A673 (cell line): ENCODE data around the gene AKR1A1. TPM values are rescaled to one million over a fixed set of nuclear protein-coding genes. Genes with fewer than 3 reads are reported as not detected.

ENCODE experiments used
- BruUV-seq: library from RNA; stranded (reverse); fragments of 400-500 nt; replicated peaks from 2 replicates; lab custom pipeline; 2021; lab: Mats Ljungman, UMichigan
- CTCF ChIA-PET: fragments of 300-600 bp; sonication (Branson Sonifier 250); formaldehyde crosslinking; loops from one replicate; lab custom pipeline; 2022; ENCODE audit warnings: antibody characterized with exemption; lab: Charles Lee
- POLR2A ChIA-PET: fragments of 300-600 bp; sonication (Branson Sonifier 250); formaldehyde crosslinking; loops from one replicate; lab custom pipeline; 2022; ENCODE audit warnings: antibody characterized with exemption; ENCODE audit not compliant: low non-redundant PET; lab: Charles Lee
- DNase-seq: peaks from one replicate; pipeline ENCODE4 v3.0.0-alpha.2; 2015; ENCODE audit warnings: low spot score
- H3K27ac ChIP-seq: fragments of 200-600 bp; sonication (generic); 2 replicates; pipeline ENCODE4 v1.5.1; 2016; ENCODE audit warnings: mixed run types, low read depth, mild to moderate bottlenecking, mixed read lengths, antibody characterized with exemption, low read length; ENCODE audit not compliant: poor library complexity, severe bottlenecking
- H3K27me3 ChIP-seq: fragments of 200-600 bp; sonication (generic); replicated peaks from 2 replicates; pipeline ENCODE4 v1.6.1; 2017; ENCODE audit warnings: mixed run types, low read depth, mild to moderate bottlenecking, mixed read lengths, antibody characterized with exemption, low read length; ENCODE audit not compliant: insufficient read depth, poor library complexity
- H3K36me3 ChIP-seq: fragments of 200-600 bp; sonication (generic); 2 replicates; pipeline ENCODE4 v1.6.1; 2016; ENCODE audit warnings: mixed run types, mild to moderate bottlenecking, mixed read lengths, antibody characterized with exemption, low read length; ENCODE audit not compliant: insufficient read depth, poor library complexity, severe bottlenecking
- H3K4me1 ChIP-seq: fragments of 200-600 bp; sonication (generic); 2 replicates; pipeline ENCODE4 v1.6.1; 2017; ENCODE audit warnings: mixed run types, mild to moderate bottlenecking, mixed read lengths, antibody characterized with exemption, low read length; ENCODE audit not compliant: insufficient read depth, poor library complexity, severe bottlenecking
- H3K4me3 ChIP-seq: fragments of 200-600 bp; sonication (generic); 2 replicates; pipeline ENCODE4 v1.5.1; 2016; ENCODE audit warnings: low read depth, mixed run types, mild to moderate bottlenecking, mixed read lengths, low read length; ENCODE audit not compliant: poor library complexity, severe bottlenecking
- H3K9me3 ChIP-seq: fragments of 200-600 bp; sonication (generic); 2 replicates; pipeline ENCODE4 v1.6.1; 2016; ENCODE audit warnings: mixed run types, low read depth, mild to moderate bottlenecking, mixed read lengths, antibody characterized with exemption, low read length; ENCODE audit not compliant: poor library complexity, severe bottlenecking
- EZH2 ChIP-seq: fragments of 200-600 bp; sonication (generic); IDR thresholded peaks from 2 replicates; pipeline ENCODE4 v1.6.1; 2017; ENCODE audit warnings: borderline replicate concordance, low read depth, mild to moderate bottlenecking, mixed read lengths, antibody characterized with exemption, low read length; ENCODE audit not compliant: poor library complexity, severe bottlenecking
- intact Hi-C: fragments of 100-400 bp; cut with micrococcal nuclease; formaldehyde crosslinking; loops from one replicate; pipeline ENCODE4 v1.10.0; 2022; ENCODE audit not compliant: unreplicated experiment
- total RNA-seq: library from RNA; stranded (reverse); gene quantifications from 2 replicates; pipeline ENCODE4 v1.2.3, GENCODE V29; 2021
- TF ChIP-seq, protein P1 (sequence below): fragments of 300-800, 200-600 bp; sonication (generic); conservative IDR thresholded peaks from 2 replicates; pipeline ENCODE4 v1.5.1; 2017; ENCODE audit warnings: low read depth, mild to moderate bottlenecking, antibody characterized with exemption, low read length, moderate library complexity, mixed read lengths

AKR1A1 gene
- total RNA-seq, 1 experiment from 2014 or later: 183 TPM

- POLR2A ChIA-PET: no interaction called here
These were observed 5.6 kb upstream of the AKR1A1 start for GRCh38 chr1:45545019-45545493.

DNA sequence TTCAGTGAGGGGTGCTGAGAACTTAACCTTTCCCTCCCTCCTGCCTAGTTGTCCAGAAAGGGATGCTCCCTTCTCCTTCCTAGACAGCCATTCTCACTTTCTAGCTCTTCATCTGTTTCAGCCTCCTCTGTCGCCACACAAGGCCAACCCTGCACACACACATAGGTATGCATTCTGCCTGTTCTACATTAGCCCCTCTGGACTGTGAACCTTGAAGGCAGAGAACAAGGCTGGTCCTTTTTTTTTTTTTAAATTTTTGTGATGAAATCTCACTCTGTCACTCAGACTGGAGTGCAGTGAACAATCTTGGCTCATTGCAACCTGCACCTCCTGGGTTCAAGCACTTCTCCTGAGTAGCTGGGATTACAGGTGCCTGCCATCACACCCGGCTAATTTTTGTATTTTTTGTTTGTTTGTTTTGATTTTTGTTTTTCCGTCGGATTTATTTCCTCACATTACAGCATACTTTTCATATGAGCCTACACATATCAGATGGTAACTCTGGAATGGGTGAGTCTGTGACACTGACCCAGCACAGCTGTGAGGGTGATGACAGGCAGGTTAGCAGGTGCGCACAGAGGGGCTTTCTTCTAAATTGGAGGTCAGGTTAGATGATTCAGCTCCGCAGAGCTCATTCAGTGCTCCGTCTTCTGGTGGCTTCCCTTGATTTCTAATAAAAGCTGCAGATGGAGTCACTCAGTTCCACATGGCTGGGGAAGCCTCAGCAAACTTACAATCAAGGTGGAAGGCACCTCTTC is 4.9 kb upstream of the AKR1A1 start:
- Histone ChIP-seq H3K27ac (no peak overlapping the region), H3K36me3 (no peaks in the 10 kb centered on the region), H3K4me1 (no peaks in the 10 kb centered on the region), H3K9me3 (no peaks in the 10 kb centered on the region), H3K4me3 (no peak overlapping the region), H3K27me3 (no peaks in the 10 kb centered on the region)
- no TSS peak for BruUV-seq
- intact Hi-C loops: no loop called here
- ChIA-PET POLR2A (no interaction called here), CTCF (no interaction called here)
- DNase-seq: no peak
- no peak for TF ChIP-seq EZH2
- TF ChIP-seq, protein P1, sequence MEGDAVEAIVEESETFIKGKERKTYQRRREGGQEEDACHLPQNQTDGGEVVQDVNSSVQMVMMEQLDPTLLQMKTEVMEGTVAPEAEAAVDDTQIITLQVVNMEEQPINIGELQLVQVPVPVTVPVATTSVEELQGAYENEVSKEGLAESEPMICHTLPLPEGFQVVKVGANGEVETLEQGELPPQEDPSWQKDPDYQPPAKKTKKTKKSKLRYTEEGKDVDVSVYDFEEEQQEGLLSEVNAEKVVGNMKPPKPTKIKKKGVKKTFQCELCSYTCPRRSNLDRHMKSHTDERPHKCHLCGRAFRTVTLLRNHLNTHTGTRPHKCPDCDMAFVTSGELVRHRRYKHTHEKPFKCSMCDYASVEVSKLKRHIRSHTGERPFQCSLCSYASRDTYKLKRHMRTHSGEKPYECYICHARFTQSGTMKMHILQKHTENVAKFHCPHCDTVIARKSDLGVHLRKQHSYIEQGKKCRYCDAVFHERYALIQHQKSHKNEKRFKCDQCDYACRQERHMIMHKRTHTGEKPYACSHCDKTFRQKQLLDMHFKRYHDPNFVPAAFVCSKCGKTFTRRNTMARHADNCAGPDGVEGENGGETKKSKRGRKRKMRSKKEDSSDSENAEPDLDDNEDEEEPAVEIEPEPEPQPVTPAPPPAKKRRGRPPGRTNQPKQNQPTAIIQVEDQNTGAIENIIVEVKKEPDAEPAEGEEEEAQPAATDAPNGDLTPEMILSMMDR: no peak

More at GRCh38 chr1:45545019-45545493, 5.6 kb upstream of the AKR1A1 start:
- BruUV-seq: no TSS peak
- Histone ChIP-seq H3K27me3 (no peaks in the 10 kb centered on the region), H3K9me3 (no peaks in the 10 kb centered on the region), H3K27ac (no peak overlapping the region), H3K4me3 (no peak overlapping the region), H3K36me3 (no peaks in the 10 kb centered on the region), H3K4me1 (no peaks in the 10 kb centered on the region)
- DNase-seq: no peak
- TF ChIP-seq, protein P1: no peak
- no peak for TF ChIP-seq EZH2
- CTCF ChIA-PET: no interaction called here
- intact Hi-C loops: no loop called here

DNA sequence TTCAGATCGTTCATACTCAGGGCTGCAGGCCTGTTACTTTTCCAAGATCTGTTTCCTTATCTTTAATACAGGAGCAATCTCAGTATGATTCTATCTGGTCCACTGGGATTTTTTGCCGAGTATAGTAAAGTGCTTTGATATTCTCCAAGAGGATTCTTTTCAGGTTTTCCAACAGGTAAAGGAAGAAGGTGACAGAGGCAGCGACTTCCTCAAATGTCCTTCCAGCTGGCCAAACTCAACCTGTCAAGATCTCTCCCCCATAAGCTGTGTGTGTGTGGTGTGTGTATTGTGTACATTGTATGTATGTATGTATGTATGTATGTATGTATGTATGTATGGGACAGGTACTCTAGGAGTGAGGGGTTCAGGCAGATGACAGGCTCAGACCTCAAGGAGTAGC is 1.1 kb downstream of the AKR1A1 start:
- BruUV-seq: no TSS peak

More for the DNA sequence above, 1.1 kb downstream of the AKR1A1 start:
- POLR2A ChIA-PET: interaction anchor here (1.2 kb wide), 1 partner anchor 31 kb away, joined by 6 read pairs; no protein-coding TSS in a partner anchor
- no peaks in the 10 kb centered on the region for H3K9me3 ChIP-seq
- intact Hi-C loops: loop anchor here (2.0 kb wide), 1 partner anchor 29 kb away; no protein-coding TSS in a partner anchor
- H3K27me3 ChIP-seq: no peaks in the 10 kb centered on the region
- CTCF ChIA-PET: no interaction called here
- H3K4me3 ChIP-seq: peak overlapping the region; percentile 69
- peaks cover 26% of the 10 kb centered on the region for H3K36me3 ChIP-seq
- DNase-seq: no peak
- TF ChIP-seq EZH2: no peak
- peak overlapping the region; percentile 27 for H3K27ac ChIP-seq
- peaks cover 11% of the 10 kb centered on the region for H3K4me1 ChIP-seq
